ENCODE results near the gene PTPN14. TPM values are rescaled to one million over a fixed set of nuclear protein-coding genes. Genes with fewer than 3 reads are reported as not detected.

PTPN14 gene
- total RNA-seq, 6 experiments from 2014 or later = 1.6 to 4.6 (median 2.1) TPM

DNA sequence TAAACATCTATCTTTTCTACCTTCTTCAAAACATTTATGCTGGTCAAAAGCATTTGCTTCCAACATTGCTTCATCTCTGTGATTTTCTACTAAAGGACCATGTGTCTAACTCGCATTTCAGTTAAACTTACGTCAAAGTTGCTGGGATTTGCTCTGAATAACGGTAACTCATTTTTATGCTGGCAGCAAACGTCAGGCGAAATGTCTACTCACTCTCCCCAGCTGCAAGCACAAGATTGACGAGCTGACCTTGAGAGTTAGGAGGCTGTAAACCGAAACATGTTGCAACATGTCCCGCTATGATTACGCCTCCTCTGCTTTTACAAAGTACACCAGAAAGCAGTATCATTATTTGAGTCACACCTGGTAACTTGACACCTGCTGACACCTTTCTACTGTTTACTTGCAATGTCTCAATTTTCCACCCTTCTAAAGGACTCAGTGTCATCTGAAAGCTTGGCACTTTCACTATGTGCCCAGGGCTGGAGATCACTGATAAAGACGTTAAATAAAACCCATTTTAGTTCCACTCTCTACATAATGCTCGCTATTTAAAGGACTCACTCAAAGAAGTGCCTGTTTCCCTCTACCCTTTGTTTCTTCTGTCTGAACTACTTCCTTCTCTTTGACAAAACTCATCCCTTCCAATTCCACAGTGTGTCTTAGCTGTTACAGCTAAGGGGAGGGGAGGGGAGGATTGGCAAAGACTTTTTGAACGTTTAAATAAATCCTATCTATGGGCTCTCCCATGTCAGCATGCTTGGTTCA, 111.9 kb downstream of the PTPN14 start:
- 2% methylated on average over 11 of the region's 12 CpGs for WGBS (ENCODE audit: insufficient coverage, low coverage, low lambda C conversion rate, missing lambda C conversion rate)
- TF ChIP-seq, protein P1, sequence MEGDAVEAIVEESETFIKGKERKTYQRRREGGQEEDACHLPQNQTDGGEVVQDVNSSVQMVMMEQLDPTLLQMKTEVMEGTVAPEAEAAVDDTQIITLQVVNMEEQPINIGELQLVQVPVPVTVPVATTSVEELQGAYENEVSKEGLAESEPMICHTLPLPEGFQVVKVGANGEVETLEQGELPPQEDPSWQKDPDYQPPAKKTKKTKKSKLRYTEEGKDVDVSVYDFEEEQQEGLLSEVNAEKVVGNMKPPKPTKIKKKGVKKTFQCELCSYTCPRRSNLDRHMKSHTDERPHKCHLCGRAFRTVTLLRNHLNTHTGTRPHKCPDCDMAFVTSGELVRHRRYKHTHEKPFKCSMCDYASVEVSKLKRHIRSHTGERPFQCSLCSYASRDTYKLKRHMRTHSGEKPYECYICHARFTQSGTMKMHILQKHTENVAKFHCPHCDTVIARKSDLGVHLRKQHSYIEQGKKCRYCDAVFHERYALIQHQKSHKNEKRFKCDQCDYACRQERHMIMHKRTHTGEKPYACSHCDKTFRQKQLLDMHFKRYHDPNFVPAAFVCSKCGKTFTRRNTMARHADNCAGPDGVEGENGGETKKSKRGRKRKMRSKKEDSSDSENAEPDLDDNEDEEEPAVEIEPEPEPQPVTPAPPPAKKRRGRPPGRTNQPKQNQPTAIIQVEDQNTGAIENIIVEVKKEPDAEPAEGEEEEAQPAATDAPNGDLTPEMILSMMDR (IDR thresholded peaks at IDR 0.05) = no peak
- TF ChIP-seq POLR2A (IDR thresholded peaks at IDR 0.05) = peak; percentile 20
- intact Hi-C loops (cut with DNase I) = no loop called here
- Histone ChIP-seq H3K4me1 (no peaks in the 10 kb centered on the region), H3K27me3 (no peaks in the 10 kb centered on the region), H3K9me3 (no peaks in the 10 kb centered on the region), H3K36me3 (no peaks in the 10 kb centered on the region), H3K4me3 (peak overlapping the region in 1 of 3 donors; percentile 11), H3K27ac (peak overlapping the region; percentile 24 to 75 (median 26))
- peak; percentile 89 to 96 (median 93) for ATAC-seq
- DNase-seq = peak in 2 of 3 donors; percentile 30 to 70

DNA sequence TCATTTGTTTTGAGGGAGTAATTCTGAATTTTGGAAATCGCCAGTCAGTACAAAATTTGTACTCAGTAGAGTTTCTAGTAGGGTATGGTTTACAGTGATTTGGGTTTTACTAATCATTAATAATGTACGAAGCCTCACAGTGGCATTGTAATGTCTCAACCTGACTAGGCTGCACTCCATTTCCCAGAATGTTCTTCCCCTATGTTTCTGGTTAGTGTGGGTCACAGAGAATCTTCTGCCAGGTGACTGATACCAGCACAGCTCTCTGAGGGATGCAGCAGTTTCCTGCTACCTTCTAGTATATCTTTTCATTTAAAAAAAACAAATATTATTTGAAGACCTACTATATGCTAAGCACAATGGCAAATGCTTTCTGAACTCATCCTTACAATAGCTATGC, 112.9 kb downstream of the PTPN14 start:
- no peak for DNase-seq

DNA sequence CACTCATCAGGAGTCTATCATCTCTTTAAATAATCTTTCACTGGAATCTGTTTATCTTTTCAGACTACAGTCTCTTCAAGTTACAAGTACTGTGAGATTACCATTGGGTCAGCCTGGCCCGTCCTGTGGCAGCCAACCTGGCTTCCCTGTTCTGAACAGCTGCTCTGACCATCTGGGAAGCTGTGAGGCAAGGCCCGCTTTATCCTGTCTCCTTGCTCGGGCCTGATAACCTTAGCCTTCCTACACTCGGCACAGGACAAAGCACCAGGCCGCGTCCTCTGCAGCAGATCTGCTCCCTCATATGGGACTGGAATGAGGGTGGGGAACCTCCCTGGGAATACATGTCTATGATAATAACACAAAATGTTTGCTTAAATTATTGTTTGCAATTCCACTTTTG, 113.3 kb downstream of the PTPN14 start:
- H3K4me1 ChIP-seq = no peaks in the 10 kb centered on the region
- H3K27me3 ChIP-seq = no peaks in the 10 kb centered on the region
- no peak overlapping the region for H3K27ac ChIP-seq
- no peak for DNase-seq
- WGBS (ENCODE audit: insufficient coverage, low coverage, low lambda C conversion rate, missing lambda C conversion rate) = 93% methylated on average over 5 of the region's 6 CpGs
- TF ChIP-seq, protein P1 (IDR thresholded peaks at IDR 0.05) = no peak
- TF ChIP-seq POLR2A (IDR thresholded peaks at IDR 0.05) = no peak
- no peaks in the 10 kb centered on the region for H3K36me3 ChIP-seq
- no peaks in the 10 kb centered on the region for H3K9me3 ChIP-seq
- H3K4me3 ChIP-seq = no peak overlapping the region
- intact Hi-C loops (cut with DNase I) = no loop called here
- no peak for ATAC-seq

More for the DNA sequence above, 112.9 kb downstream of the PTPN14 start:
- H3K9me3 ChIP-seq = no peaks in the 10 kb centered on the region
- WGBS (ENCODE audit: insufficient coverage, low coverage, low lambda C conversion rate, missing lambda C conversion rate) = 94% methylated on average over 2 of the region's 2 CpGs
- TF ChIP-seq, protein P1 (IDR thresholded peaks at IDR 0.05) = no peak
- TF ChIP-seq POLR2A (IDR thresholded peaks at IDR 0.05) = no peak
- intact Hi-C loops (cut with DNase I) = no loop called here
- peak in 1 of 4 donors; percentile 36 for ATAC-seq
- no peaks in the 10 kb centered on the region for H3K36me3 ChIP-seq
- no peak overlapping the region for H3K4me3 ChIP-seq
- no peak overlapping the region for H3K27ac ChIP-seq
- no peaks in the 10 kb centered on the region for H3K27me3 ChIP-seq
- H3K4me1 ChIP-seq = no peaks in the 10 kb centered on the region

DNA sequence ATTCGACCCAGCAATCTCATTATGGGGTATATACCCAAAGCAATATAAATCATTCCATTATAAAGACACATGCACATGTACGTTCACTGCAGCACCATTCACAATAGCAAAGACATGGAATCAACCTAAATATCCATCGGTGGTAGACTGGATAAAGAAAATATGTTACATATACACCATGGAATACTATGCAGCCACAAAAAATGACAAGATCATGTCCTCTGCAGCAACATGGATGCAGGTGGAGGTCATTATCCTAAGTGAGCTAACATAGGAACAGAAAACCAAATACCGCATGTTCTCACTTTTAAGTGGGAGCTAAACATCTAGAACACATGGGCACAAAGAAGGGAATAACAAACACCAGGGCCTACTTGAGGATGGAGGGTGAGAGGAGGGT, 115.5 kb downstream of the PTPN14 start:
- Histone ChIP-seq H3K27me3 (no peaks in the 10 kb centered on the region), H3K4me1 (no peaks in the 10 kb centered on the region), H3K27ac (no peak overlapping the region), H3K4me3 (no peak overlapping the region), H3K36me3 (no peaks in the 10 kb centered on the region), H3K9me3 (no peaks in the 10 kb centered on the region)
- intact Hi-C loops (cut with DNase I) = no loop called here
- no peak for TF ChIP-seq POLR2A (IDR thresholded peaks at IDR 0.05)
- TF ChIP-seq, protein P1 (IDR thresholded peaks at IDR 0.05) = no peak
- ATAC-seq (no peak), DNase-seq (no peak)
- 74% methylated on average over 4 of the region's 4 CpGs for WGBS (ENCODE audit: insufficient coverage, low coverage, low lambda C conversion rate, missing lambda C conversion rate)
